GM19099 (cell line): ENCODE results near the gene TOM1L2.

Experiments used
- POLR2A ChIP-seq: IDR thresholded peaks from 3 replicates; pipeline ENCODE4 v1.6.1; 2011; ENCODE audit warnings: low read depth; ENCODE audit not compliant: insufficient read length; ENCODE audit errors: extremely low read depth

TOM1L2 gene

GRCh38 chr17:17943281-17943984 is 28.8 kb downstream of the TOM1L2 start:
- no peak for TF ChIP-seq POLR2A

GRCh38 chr17:17942846-17943245 is 29.4 kb downstream of the TOM1L2 start:
- TF ChIP-seq POLR2A: no peak

GRCh38 chr17:17941015-17941414 is 31.2 kb downstream of the TOM1L2 start:
- TF ChIP-seq POLR2A: no peak

- TF ChIP-seq POLR2A: no peak
Observed at GRCh38 chr17:17940441-17940911, 31.7 kb downstream of the TOM1L2 start.

GRCh38 chr17:17938388-17939107 is 33.7 kb downstream of the TOM1L2 start:
- TF ChIP-seq POLR2A: no peak

GRCh38 chr17:17937958-17938357 is 34.2 kb downstream of the TOM1L2 start:
- no peak for TF ChIP-seq POLR2A

GRCh38 chr17:17937201-17937853 is 34.9 kb downstream of the TOM1L2 start:
- TF ChIP-seq POLR2A: no peak

- TF ChIP-seq POLR2A: no peak
Observed at GRCh38 chr17:17935321-17936271, 36.6 kb downstream of the TOM1L2 start.

GRCh38 chr17:17934806-17935205 is 37.4 kb downstream of the TOM1L2 start:
- TF ChIP-seq POLR2A: no peak

GRCh38 chr17:17934214-17934613 is 38.0 kb downstream of the TOM1L2 start:
- TF ChIP-seq POLR2A: no peak

GRCh38 chr17:17933775-17934174 is 38.4 kb downstream of the TOM1L2 start:
- TF ChIP-seq POLR2A: no peak

- TF ChIP-seq POLR2A: no peak
Observed at GRCh38 chr17:17931159-17931558, 41.0 kb downstream of the TOM1L2 start.

- no peak for TF ChIP-seq POLR2A
Observed at GRCh38 chr17:17930674-17931073, 41.5 kb downstream of the TOM1L2 start.

GRCh38 chr17:17929655-17930380 is 42.4 kb downstream of the TOM1L2 start:
- TF ChIP-seq POLR2A: no peak
